K562 (cell line): ENCODE data around the gene ZGLP1. TPM values are rescaled to one million over a fixed set of nuclear protein-coding genes. Genes with fewer than 3 reads are reported as not detected.

Experiments
- CCNT2 ChIP-seq: IDR thresholded peaks from 2 replicates; pipeline ENCODE4 v1.6.1; 2011; ENCODE audit warnings: borderline replicate concordance, low read depth, mild to moderate bottlenecking, moderate library complexity, mixed read lengths, low read length; ENCODE audit not compliant: insufficient read length; ENCODE audit errors: extremely low read depth
- ETS2 ChIP-seq: IDR thresholded peaks from 2 replicates; pipeline ENCODE4 v1.6.1; 2016; ENCODE audit warnings: borderline replicate concordance, missing genetic modification characterization, mild to moderate bottlenecking, moderate library complexity, missing compliant biosample characterization; ENCODE audit not compliant: poor library complexity, severe bottlenecking
- FOSL1 ChIP-seq: fragments of 200-800 bp; sonication (Bioruptor generic); conservative IDR thresholded peaks from 2 replicates; pipeline ENCODE4 v1.6.1; 2016; ENCODE audit warnings: missing genetic modification characterization, missing compliant biosample characterization
- KDM4B ChIP-seq, 2 experiments: fragments of 450-650 bp in 1 of 2; sonication (generic) in 1 of 2; IDR thresholded peaks; 2 replicates each; pipeline ENCODE4 v1.6.1; 2016 to 2017; ENCODE audit warnings: borderline replicate concordance in 2 of 2, antibody characterized with exemption in 1 of 2, low read depth in 1 of 2, mild to moderate bottlenecking in 1 of 2
- PTRF ChIP-seq: fragments of 450-650 bp; IDR thresholded peaks from 2 replicates; pipeline ENCODE4 v1.6.1; 2016; ENCODE audit warnings: mild to moderate bottlenecking, missing genetic modification characterization, missing compliant biosample characterization
- SIRT6 ChIP-seq: IDR thresholded peaks from one replicate; pipeline ENCODE4 v1.6.1; 2012; ENCODE audit warnings: low read depth, mild to moderate bottlenecking, control low read depth, inconsistent platforms, low read length, moderate library complexity
- SRSF3 ChIP-seq: fragments of 200-400 bp; formaldehyde crosslinking; IDR thresholded peaks from 2 replicates; pipeline ENCODE4 v1.6.1; 2016; ENCODE audit warnings: mild to moderate bottlenecking, low read length, moderate library complexity; ENCODE audit not compliant: insufficient read depth
- ZNF124 ChIP-seq: sonication (generic); formaldehyde crosslinking; IDR thresholded peaks from 2 replicates; pipeline ENCODE4 v1.8.1; 2022; ENCODE audit warnings: missing genetic modification reagents
- ZNF24 ChIP-seq: fragments of 450-650 bp; IDR thresholded peaks from 2 replicates; pipeline ENCODE4 v1.6.1; 2016
- ZNF561 ChIP-seq: fragments of 450-650 bp; formaldehyde crosslinking; conservative IDR thresholded peaks from 2 replicates; pipeline ENCODE4 v1.4.0; 2020; ENCODE audit warnings: mild to moderate bottlenecking, moderate library complexity
- polyA plus RNA-seq, 8 experiments: library from polyadenylated mRNA; depleted of rRNA in 4 of 8; stranded (reverse) in 5 of 8; unstranded in 3 of 8; fragments of >200 nt; fragmentation: Nextera tagmentation in 2 of 8; fragmentation: Illumina TruSeq in 1 of 8; extraction: Ambion mirVana in 2 of 8; extraction: Trizol in 1 of 8; gene quantifications; 2 replicates each; pipeline versions ENCODE4 v1.2.1 to v1.2.3, GENCODE V29; 2011 to 2014; ENCODE audit warnings: inconsistent platforms in 1 of 8, missing spikeins in 1 of 8
- total RNA-seq, 7 experiments: library from RNA; depleted of rRNA in 6 of 7; stranded (reverse); fragments of >200 nt in 6 of 7; fragmentation: Illumina TruSeq in 2 of 7; extraction: Trizol in 2 of 7; gene quantifications; 2 replicates each; pipeline versions ENCODE4 v1.2.1 to v1.2.3, GENCODE V29; 2011 to 2021; ENCODE audit warnings: low replicate concordance in 1 of 7
- TF ChIP-seq, protein P1 (sequence below): fragments of 450-650 bp; conservative IDR thresholded peaks from 2 replicates; pipeline ENCODE4 v1.6.1; 2016; ENCODE audit warnings: missing genetic modification characterization, low read depth, mild to moderate bottlenecking, missing compliant biosample characterization, moderate library complexity
- TF ChIP-seq, protein P2 (sequence below): fragments of 250-450 bp; sonication (Bioruptor Pico); IDR thresholded peaks from 2 replicates; pipeline ENCODE4 v1.5.0; 2021; ENCODE audit warnings: mild to moderate bottlenecking, moderate library complexity
- TF ChIP-seq, protein P3 (sequence below): sonication (generic); formaldehyde crosslinking; IDR thresholded peaks from 2 replicates; pipeline ENCODE4 v1.8.1; 2023; ENCODE audit warnings: mild to moderate bottlenecking, missing genetic modification reagents
- TF ChIP-seq, protein P4 (sequence below): fragments of 450-650 bp; formaldehyde crosslinking; IDR thresholded peaks from 2 replicates; pipeline ENCODE4 v1.4.0; 2020; ENCODE audit warnings: mild to moderate bottlenecking, moderate library complexity
- TF ChIP-seq, protein P5 (sequence below): fragments of 450-650 bp; formaldehyde crosslinking; IDR thresholded peaks from 2 replicates; pipeline ENCODE4 v1.4.0; 2020; ENCODE audit warnings: mild to moderate bottlenecking, moderate library complexity
- TF ChIP-seq, protein P6 (sequence below): fragments of 450-650 bp; formaldehyde crosslinking; conservative IDR thresholded peaks from 2 replicates; pipeline ENCODE4 v1.4.0; 2022; ENCODE audit warnings: mild to moderate bottlenecking, missing genetic modification characterization

Gene ZGLP1
- total and polyA plus RNA-seq, 9 of the 15 experiments (the other 6 are each of a cell fraction or from before 2014, with no cell fraction given), result 0.24 to 4.5 (median 2.2) TPM

DNA sequence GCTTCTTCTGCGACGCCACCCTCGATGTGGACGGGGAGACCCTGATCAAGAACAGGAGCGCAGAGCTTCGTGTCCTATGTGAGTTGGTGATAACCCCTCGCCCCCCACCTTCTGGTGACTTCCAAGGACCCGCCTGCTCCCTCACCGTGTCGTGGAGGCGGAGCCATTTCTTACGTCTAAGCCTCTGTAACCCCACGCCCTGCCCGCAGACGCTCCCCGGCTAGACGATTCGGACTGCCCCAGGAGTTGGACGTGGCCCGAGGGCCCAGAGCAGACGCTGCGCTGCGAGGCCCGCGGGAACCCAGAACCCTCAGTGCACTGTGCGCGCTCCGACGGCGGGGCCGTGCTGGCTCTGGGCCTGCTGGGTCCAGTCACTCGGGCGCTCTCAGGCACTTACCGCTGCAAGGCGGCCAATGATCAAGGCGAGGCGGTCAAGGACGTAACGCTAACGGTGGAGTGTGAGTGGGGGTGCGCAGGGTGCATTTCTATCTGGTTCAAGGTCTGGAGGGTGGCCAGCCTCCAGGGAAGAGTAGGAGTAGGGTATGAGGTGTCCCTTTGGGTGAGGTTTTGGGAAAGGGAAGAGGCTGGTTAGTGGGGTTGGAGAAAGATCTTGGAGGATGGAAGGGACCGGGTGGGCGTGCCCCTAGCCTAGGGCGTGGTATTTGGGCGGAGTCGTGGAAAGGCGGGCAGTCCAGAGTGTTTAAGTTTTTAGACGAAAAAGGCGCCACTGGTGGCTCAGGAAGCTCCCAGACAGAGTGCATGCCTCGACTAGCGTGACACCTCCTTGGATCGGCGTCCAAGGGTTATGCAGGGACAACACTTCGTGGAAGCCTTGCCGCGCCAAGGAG, 16.6 kb downstream of the ZGLP1 start (continued):
- TF ChIP-seq, protein P1, sequence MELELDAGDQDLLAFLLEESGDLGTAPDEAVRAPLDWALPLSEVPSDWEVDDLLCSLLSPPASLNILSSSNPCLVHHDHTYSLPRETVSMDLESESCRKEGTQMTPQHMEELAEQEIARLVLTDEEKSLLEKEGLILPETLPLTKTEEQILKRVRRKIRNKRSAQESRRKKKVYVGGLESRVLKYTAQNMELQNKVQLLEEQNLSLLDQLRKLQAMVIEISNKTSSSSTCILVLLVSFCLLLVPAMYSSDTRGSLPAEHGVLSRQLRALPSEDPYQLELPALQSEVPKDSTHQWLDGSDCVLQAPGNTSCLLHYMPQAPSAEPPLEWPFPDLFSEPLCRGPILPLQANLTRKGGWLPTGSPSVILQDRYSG (tag), result no peak
- TF ChIP-seq, protein P2, sequence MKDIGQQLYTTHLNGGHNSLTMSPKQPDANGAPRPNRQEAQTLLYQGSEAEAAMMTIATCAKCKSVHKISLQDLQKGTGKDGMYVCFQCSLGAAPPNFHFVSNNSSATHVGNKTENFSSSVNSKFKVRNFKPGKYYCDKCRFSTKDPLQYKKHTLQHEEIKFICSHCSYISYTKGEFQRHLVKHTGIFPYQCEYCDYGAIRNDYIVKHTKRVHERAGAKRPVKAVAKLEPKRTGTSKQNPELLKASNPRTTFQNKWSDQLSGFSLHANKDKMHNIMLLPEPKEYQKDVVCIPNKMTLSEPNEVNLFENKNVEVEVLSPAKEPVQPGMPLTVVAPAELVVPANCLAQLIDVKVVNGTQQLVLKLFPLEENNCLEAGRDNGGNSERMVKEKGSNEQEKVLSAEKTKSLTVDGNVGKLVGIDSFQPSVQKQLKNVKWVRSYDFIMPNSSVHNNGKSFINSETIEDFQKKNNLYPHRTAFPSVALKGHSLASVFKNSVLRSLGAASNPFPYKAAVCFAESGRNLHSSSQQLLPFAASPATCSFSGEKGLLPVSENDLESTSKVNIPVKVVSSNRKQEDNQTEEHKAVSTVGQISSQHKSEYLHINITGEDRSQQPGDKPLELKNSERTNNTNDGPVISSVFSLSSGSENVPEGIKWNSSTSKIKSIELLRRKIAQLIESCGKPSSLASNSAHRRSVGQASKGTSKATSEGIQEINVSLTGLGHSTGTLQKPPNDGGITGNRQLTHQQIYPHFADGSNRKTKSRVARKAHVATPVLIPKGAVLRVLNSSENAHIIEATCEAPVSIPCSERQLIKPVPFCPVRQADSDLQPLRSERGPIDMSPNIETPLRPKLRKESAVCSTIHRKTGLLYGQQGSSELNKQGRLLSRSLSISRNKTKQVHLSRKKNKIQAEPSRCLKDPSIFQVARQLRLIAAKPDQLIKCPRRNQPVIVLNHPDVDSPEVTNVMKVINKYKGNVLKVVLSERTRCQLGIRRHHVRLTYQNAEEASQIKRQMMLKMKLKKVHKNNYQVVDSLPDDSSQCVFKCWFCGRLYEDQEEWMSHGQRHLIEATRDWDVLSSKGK (CRISPR knock-in tag), result no peak
- TF ChIP-seq, protein P3, sequence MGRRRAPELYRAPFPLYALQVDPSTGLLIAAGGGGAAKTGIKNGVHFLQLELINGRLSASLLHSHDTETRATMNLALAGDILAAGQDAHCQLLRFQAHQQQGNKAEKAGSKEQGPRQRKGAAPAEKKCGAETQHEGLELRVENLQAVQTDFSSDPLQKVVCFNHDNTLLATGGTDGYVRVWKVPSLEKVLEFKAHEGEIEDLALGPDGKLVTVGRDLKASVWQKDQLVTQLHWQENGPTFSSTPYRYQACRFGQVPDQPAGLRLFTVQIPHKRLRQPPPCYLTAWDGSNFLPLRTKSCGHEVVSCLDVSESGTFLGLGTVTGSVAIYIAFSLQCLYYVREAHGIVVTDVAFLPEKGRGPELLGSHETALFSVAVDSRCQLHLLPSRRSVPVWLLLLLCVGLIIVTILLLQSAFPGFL (CRISPR knock-in tag), result no peak
- TF ChIP-seq ZNF561 (CRISPR knock-in tag), result no peak
- TF ChIP-seq, protein P4, sequence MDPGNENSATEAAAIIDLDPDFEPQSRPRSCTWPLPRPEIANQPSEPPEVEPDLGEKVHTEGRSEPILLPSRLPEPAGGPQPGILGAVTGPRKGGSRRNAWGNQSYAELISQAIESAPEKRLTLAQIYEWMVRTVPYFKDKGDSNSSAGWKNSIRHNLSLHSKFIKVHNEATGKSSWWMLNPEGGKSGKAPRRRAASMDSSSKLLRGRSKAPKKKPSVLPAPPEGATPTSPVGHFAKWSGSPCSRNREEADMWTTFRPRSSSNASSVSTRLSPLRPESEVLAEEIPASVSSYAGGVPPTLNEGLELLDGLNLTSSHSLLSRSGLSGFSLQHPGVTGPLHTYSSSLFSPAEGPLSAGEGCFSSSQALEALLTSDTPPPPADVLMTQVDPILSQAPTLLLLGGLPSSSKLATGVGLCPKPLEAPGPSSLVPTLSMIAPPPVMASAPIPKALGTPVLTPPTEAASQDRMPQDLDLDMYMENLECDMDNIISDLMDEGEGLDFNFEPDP, result no peak
- no peak for TF ChIP-seq SRSF3
- no peak for TF ChIP-seq ZNF124 (CRISPR knock-in tag)
- TF ChIP-seq, protein P5, sequence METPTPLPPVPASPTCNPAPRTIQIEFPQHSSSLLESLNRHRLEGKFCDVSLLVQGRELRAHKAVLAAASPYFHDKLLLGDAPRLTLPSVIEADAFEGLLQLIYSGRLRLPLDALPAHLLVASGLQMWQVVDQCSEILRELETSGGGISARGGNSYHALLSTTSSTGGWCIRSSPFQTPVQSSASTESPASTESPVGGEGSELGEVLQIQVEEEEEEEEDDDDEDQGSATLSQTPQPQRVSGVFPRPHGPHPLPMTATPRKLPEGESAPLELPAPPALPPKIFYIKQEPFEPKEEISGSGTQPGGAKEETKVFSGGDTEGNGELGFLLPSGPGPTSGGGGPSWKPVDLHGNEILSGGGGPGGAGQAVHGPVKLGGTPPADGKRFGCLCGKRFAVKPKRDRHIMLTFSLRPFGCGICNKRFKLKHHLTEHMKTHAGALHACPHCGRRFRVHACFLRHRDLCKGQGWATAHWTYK (CRISPR knock-in tag), result no peak
- TF ChIP-seq ETS2 (tag), result no peak
- no peak for TF ChIP-seq KDM4B (IDR thresholded peaks at IDR 0.05; ENCODE audit: borderline replicate concordance in 2 of 2, low read depth in 1 of 2)
- TF ChIP-seq FOSL1, result no peak
- no peak for TF ChIP-seq PTRF (tag)
- TF ChIP-seq, protein P6, sequence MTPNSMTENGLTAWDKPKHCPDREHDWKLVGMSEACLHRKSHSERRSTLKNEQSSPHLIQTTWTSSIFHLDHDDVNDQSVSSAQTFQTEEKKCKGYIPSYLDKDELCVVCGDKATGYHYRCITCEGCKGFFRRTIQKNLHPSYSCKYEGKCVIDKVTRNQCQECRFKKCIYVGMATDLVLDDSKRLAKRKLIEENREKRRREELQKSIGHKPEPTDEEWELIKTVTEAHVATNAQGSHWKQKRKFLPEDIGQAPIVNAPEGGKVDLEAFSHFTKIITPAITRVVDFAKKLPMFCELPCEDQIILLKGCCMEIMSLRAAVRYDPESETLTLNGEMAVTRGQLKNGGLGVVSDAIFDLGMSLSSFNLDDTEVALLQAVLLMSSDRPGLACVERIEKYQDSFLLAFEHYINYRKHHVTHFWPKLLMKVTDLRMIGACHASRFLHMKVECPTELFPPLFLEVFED, result no peak; the same call in 1 of the 2 replicates
- no peak for TF ChIP-seq ZNF24
- TF ChIP-seq SIRT6, result peak; percentile 77
- no peak for TF ChIP-seq CCNT2
